Measurements from ENCODE around the gene AGMO. TPM values are rescaled to one million over a fixed set of nuclear protein-coding genes. Genes with fewer than 3 reads are reported as not detected.

The AGMO gene
- total RNA-seq, 2 donors from 2014 or later = 1.3 to 1.9 TPM

DNA sequence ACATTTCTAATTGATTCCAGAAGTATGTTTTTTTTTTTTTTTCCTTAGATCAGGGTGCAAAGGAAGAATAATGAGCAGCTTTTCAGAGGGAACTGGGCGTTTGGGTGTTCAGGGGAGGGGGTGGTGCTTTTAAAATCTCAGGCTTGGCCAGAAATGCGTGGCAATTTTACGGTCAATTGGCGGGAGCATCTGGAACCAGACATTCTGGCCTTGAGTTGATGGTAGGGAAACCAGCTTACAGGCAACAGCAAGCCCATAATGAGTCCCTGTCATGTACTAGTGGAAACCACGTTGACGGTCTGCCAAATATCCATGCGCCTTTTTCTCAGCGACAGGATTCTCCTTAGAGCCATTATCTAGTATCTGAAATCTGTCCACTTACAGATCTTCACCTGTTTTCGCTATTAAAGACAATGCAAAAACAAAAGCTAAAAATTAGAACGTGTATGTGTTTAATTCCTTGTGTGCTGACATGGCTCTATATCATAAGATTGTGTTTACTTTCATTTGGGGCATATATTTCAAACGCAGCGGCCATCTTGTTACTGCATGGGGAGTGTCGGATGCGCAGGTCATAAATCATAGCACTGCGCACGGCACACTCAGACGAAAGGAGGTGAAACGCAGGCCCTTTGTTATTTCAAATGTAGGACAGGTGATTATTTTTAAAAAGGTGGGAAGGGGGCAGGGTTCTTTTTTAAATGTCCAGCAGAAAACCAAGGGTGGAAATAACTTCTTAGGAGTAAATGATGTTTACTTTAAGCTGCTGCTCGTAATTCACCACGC is 209.2 kb downstream of the AGMO start:
- no peak for DNase-seq (ENCODE audit: low spot score)
- intact Hi-C loops (cut with DNase I) = no loop called here

DNA sequence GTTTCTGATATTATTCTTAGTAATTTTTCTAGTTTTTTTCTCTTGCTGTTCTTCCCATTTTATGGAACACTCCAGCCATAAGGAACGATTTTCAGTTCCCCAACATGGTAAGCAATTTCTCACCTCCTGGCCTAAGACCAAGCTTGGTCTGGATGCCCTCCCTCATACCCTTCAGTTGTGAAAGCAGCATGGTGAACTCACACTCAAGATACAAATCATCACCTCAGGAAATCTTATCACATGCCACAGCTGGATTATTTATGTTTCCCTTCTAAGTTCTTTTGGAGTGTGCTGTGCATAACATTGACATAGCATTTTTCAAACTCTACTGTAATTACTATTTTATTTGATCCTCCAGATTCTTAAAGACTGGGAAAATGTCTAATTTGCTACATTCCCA is 216.6 kb downstream of the AGMO start:
- intact Hi-C loops (cut with DNase I) = no loop called here
- DNase-seq (ENCODE audit: low spot score) = no peak

DNA sequence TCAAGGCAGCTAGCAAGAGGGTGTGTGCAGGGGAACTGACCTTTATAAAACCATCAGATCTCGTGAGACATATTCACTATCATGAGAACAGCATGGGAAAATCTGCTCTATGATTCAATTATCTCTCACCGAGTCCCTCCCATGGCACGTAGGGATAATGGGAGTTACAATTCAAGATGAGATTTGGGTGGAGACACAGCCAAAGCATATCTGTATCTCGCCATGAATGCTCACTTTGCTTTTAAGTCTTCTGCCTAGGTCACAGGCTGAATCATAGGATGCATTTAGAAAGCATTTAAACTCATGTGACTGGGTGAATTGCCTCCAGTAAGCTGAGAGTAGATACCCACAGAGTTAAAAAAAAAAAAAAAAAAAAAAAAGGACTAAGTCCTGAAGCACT is 220.0 kb downstream of the AGMO start:
- intact Hi-C loops (cut with DNase I) = no loop called here
- no peak for DNase-seq (ENCODE audit: low spot score)

DNA sequence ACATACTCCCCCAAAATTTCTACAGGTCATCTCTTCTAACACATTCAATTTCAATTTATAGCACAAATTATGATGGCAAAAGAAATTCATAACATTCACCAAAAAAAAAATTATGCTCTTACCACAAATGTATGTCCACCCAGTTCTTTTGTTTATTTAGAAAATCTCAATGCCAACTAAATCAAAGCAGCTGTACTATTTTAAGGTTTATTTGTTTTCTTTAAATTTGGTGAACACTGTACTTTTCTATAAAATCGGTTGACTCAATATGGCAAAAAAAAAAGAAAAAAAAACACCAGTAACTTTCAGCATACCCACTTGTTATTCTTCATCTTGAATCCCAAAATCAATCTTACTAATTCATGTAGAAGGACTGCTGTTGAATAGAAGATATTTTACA is 225.7 kb downstream of the AGMO start:
- DNase-seq (ENCODE audit: low spot score) = no peak
- intact Hi-C loops (cut with DNase I) = no loop called here

DNA sequence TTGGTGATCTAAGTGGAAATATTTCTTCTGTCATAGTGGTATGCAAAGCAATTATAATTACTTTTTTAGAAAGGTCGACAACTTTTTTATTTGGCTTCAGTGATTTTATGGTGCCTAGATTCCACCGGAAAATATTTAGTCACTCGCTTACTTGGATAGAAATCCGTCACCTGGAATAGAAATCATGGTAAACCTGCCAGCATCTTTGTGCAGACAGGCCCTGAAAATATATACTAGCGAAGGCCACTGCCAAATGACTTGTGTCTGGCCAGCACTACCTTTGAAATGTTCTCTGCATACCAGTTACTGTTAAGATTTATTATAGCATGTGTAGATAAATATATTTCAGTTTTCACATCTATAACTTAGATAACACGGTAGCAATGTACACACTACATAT is 226.4 kb downstream of the AGMO start:
- DNase-seq (ENCODE audit: low spot score) = no peak
- intact Hi-C loops (cut with DNase I) = no loop called here

DNA sequence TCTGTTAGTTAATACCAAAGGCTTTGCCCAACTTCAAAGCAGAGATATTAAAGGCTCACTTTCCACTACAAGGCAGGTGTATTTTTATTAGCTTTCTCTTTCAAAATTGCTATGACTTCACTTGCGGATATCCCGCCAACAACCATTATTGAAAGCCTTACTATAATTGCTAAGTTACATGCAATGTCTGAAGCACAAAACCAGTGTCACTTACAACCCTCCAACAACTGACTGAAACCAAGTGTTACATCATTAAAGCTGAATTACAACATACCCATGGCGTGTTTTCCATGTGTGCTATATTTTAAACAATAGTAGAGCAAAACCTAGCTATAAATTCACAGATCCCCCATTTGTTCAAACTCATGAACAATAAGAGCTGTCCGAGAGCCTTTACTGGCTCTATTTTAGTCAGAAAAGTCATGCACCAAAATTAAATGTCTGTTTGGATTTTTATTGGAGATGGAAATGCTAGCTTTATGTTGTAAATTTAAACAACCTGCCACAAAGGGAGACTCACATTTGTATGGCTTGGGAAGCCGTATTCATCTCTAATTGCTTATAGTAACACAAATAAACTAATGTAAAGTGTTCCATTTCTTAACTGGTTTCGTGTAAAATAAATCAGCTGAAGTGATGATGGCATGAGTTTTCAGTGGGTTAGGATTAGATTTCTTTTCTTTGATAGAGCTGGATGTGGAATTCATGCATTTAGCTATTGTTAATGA is 227.1 kb downstream of the AGMO start:
- DNase-seq (ENCODE audit: low spot score) = no peak
- intact Hi-C loops (cut with DNase I) = no loop called here

DNA sequence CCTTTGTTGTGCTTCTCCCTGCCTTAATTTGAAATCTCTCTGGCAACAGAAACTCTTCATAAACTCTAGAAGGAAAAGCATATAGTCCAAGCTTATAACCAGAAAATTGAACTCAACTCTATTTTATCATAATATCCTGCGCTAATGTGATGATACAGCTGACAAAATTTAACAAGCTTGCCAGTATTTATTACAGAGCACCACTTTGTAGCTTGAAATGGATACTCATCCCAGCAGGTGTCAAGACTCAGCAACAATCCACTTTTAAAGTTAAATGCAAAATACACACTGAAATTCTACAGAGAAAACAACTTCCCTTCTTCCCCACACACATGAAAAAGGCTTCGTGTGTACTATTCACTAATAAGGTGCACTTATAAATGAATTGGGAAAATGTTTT is 228.9 kb downstream of the AGMO start:
- DNase-seq (ENCODE audit: low spot score) = no peak
- intact Hi-C loops (cut with DNase I) = no loop called here

DNA sequence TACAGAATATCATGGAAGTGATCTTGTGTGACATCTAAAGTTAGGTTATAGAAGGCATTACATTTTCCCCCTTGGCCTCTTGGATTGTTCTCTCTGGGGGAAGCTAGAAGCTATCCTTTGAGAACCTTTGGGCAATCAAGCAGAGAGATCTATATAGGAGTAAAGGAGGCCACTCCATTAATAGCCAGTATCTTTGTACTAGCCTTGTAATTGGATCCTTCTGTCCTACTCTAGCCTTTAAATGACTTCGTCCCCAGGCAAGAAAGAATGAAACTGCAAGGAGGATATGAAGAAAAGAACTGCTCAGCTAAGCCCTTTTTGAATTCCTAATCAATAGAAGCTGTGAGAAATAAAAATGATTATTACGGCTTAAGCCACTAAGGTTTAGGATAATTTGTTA is 230.9 kb downstream of the AGMO start:
- intact Hi-C loops (cut with DNase I) = no loop called here
- no peak for DNase-seq (ENCODE audit: low spot score)

DNA sequence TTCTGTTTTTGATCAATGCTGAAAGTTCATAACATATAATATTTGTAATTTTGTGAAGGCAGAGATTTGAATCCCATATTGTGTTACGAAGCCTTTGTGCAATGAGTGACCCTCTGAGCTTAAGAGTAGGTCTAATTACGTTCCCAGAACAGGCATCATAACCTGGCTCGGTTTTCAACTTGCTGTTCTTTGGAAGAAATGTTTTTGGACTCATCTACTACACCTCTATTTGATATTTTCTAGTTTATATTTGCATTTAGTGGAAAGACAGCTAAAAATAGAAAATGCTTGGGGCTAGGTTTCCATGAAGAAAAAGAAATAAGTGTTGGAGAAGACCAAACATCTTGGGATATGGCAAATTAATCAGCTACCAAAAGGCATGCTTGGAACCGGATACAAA is 234.8 kb downstream of the AGMO start:
- intact Hi-C loops (cut with DNase I) = no loop called here
- no peak for DNase-seq (ENCODE audit: low spot score)

DNA sequence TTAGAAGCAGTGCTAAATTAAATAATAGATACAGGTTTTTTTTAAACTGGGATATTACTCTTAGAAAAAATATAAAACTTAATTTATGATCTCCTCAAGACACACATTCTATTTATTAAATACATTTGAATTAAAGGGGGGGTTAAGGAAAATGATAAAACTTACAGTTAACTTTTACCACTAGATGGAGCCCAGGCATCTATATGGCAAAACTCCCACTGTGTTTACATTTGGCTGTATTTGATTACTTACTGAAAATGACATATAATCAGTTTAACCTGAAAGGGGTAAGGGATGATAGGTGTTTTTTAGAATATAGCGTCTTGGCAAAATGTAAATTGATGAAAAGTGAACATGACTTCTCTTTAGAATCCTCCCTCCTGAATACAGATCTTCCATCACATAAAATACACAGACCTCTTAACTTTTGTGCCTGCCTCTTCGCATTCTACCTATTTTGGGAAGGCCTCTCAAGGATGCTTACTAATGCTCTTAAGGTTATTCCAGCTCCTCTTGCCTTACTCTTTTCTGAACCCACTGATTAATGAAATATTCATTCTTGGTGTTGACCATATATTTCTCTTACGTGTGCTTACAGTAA is 235.7 kb downstream of the AGMO start:
- intact Hi-C loops (cut with DNase I) = no loop called here

DNA sequence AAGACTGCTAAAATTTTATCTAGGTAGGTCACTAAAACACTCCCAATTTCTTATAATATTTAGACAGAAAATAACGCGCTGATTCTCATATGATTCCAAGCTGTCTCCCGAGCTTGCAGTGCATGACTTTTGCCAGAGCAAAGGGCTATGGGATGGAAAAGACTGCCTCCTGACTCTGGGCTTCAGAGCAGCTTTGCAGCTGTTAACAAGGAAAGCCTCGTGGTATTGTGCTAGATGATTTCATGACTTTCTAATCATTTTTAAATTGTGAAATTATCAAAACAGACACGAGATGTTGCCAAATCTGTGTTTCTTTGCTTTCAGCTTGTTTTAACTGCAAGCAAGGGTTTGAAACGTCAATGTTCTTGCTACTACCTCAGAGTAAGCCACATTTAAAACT is 238.3 kb downstream of the AGMO start:
- intact Hi-C loops (cut with DNase I) = no loop called here
- DNase-seq (ENCODE audit: low spot score) = no peak

More for the DNA sequence above, 235.7 kb downstream of the AGMO start:
- DNase-seq (ENCODE audit: low spot score) = no peak

DNA sequence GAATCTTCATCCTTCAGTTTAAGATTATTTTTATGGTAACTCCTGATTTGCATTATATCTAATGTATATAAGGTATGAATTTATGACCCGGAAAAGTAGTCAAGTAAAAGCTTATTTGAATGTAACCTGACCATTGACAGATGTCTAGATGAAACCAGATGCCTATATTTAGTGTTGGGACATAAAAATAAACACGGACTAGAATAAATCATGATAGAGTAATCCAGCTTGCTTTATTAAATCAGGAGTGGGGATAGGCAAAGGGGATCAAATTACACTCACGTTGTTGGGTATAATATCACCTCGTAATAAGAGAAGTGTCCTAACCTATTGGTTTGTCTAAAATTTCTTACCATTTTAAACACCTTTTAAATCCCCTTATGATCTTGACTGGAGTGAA is 244.6 kb downstream of the AGMO start:
- no peak for DNase-seq (ENCODE audit: low spot score)
- intact Hi-C loops (cut with DNase I) = no loop called here

DNA sequence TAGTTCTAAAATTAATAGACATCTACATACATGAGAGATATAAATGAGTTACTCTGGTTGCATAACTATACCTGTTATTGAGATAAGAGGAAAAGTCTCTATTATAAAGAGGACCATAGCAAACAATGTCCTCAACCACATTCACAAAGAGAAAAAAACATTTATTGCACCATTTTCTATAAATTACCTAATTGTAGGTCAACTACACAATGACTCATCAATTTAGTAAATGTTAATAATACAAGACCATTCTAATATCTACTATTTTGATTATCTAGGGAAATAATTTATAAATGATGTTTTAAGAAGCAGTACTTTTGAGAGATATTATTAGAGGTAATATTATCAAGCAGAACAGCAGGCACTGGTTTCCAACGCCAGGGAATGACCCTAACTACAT is 246.1 kb downstream of the AGMO start:
- intact Hi-C loops (cut with DNase I) = no loop called here
- no peak for DNase-seq (ENCODE audit: low spot score)

DNA sequence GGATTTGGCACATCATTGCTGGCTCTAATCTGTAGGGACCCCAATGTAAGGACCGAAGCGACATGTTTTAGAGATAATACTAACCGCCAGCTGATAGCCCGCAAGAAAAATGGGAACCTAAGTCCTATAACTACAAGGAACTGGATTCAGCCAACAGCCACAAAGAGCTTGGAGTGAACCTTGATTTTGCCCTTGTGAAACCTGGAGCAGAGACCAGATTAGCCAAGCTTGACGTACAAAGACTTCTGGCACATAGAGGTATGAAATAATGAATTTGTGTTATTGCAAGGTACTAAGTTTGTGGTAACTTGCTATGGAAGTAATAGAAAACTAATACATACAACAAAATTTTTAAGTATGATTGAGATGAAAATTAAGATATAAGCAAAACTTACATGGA is 246.9 kb downstream of the AGMO start:
- intact Hi-C loops (cut with DNase I) = no loop called here
- no peak for DNase-seq (ENCODE audit: low spot score)

DNA sequence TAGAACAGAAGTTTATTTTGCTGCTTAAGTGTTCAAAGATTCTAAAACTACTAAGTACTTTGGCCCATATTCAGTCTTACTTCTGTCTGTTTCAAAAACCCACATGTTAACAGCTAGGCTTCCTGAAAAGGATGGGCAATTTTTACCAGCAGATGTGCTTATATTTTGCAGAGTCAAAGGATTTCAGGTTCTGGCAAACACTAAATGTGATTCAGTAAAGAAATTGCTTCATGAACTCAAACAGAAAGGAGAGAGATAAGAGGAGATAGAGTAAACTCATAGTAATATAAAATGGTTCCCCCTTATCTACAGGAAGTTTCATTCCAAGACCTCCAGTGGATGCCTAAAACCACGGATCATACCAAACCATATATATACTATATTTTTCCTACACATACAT is 248.5 kb downstream of the AGMO start:
- intact Hi-C loops (cut with DNase I) = no loop called here
- DNase-seq (ENCODE audit: low spot score) = no peak

DNA sequence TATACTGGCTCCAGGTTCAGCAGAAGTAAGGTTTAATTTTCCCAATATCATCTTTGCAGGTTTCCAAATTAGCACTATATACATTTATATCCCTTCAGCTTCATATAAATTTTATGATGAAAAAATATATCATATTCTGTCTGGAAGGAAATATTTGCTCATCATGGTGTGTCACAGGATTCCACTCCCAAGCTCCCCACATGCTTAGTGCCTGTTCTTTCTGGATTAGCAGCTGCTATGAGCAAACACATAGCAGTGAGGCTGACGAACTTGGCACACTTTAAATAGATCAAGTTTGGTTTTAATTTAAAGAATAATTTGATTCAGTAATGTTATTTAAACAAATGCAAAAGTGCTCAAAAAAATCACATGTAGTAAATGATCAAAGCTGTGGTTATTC is 251.9 kb downstream of the AGMO start:
- intact Hi-C loops (cut with DNase I) = loop anchor here (10.0 kb wide), 2 partner anchors 765 to 775 kb away; no protein-coding TSS in a partner anchor
- no peak for DNase-seq (ENCODE audit: low spot score)

DNA sequence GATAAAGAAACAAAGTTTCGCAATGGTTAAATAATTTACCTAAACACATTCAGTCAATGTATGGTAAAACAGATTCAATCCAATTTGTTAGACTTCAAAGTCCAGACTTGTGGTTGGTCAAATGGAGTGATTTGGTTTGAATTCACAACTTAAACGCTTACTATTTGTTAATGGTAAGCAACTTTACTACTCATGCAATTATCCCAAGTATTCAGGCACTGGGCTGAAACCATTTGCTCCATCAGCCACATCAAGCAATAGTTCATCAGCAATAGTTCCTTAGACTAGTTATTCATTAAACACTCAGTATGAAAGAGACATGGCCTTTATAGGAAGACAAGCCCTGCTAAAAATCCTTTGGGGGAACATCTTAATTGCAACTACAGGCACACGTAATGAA is 253.0 kb downstream of the AGMO start:
- intact Hi-C loops (cut with DNase I) = loop anchor here (10.0 kb wide), 2 partner anchors 766 to 776 kb away; no protein-coding TSS in a partner anchor
- no peak for DNase-seq (ENCODE audit: low spot score)

DNA sequence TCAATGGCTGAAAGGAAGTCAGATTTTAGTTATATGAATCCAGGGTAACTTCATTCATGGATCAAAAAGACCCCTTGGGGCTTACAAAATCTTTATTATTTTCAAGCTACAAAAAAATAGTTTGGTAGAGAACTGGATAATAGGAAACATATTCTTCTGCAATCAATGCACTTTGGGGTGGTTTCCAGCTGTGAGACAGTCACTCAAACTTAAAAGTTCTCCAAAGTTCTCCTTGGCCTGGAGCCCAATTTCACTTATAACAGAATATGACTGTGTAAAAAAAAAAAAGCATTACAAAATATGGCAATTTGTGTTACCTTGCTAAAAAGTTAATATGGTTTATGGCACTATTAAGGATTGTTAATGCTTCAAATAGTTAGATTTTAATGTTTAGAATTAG is 255.5 kb downstream of the AGMO start:
- no peak for DNase-seq (ENCODE audit: low spot score)
- intact Hi-C loops (cut with DNase I) = loop anchor here (10.0 kb wide), 2 partner anchors 769 to 779 kb away; no protein-coding TSS in a partner anchor

DNA sequence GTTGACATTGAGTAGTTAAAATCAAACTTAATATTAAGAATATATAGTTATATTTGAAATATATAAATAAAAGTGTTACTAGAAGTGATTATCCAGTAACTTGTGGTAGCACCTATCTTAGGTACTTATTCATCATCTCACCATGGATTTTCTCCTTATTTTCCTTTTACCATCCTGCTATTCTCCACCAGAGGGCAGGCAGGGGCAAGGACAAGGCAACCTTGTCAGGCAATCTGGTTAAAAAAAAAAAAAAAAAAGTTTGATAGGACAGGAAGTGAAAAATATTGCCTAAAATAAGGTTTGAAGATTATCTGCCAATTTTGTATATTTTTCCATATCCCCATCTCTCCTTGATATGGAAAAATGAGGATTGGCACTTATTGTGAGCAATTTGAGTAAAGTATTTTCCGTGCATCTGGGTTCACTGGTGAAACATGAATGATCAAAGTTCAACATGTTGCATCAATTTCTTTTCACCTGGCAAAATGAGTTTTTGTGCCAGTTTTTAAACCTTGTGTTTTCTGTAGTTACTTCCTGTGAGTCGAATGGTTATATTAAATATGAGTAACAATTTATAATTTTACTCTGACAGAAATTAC is 256.7 kb downstream of the AGMO start:
- intact Hi-C loops (cut with DNase I) = loop anchor here (10.0 kb wide), 2 partner anchors 770 to 780 kb away; no protein-coding TSS in a partner anchor
- DNase-seq (ENCODE audit: low spot score) = no peak

DNA sequence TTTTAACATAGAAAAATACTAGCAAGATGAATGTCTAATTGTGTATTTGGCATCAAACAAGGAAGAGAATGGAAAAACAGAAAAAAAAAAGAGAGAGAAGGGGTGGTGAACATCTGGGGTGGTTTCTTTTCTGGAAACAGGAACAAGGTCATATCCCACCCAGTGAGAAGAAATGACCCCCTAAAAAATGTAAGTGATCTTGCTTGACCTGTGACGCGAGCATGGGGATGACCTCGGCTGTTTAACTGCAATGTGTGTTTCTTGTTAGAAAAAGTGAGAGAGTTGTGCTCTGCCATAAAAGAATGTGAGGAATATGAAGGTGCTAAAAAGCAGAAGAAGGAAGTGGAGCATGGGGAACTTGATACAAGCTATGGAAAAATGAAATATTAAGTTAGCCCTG is 258.5 kb downstream of the AGMO start:
- DNase-seq (ENCODE audit: low spot score) = no peak
- intact Hi-C loops (cut with DNase I) = loop anchor here (10.0 kb wide), 2 partner anchors 771 to 781 kb away; no protein-coding TSS in a partner anchor
